ENCODE measurements around the gene ZNF24. TPM values are rescaled to one million over a fixed set of nuclear protein-coding genes. Genes with fewer than 3 reads are reported as not detected.

ZNF24 gene
- total and polyA plus RNA-seq, 2 of the 4 experiments (the other 2 are of a cell fraction), result 7.6 to 20.8 TPM

GRCh38 chr18:35390951-35391700 is 46.9 kb upstream of the ZNF24 start (continued):
- TF ChIP-seq ELK1 (IDR thresholded peaks at IDR 0.05; ENCODE audit: borderline replicate concordance, low read depth, low read length) (no peak), MAFK (IDR thresholded peaks at IDR 0.05; ENCODE audit: low read depth, low read length) (no peak), SMC3 (IDR thresholded peaks at IDR 0.05; ENCODE audit: low read depth, low read length) (no peak)
